Stimulated activated CD8-positive, alpha-beta memory T cell treated with anti-CD3 and anti-CD28 coated beads, Interleukin-12 subunit alpha, Interleukin-12 subunit beta, amount 100 ng/mL, for 4 hours (primary cell): ENCODE results near the gene FOXF2.

Source experiments
- DNase-seq: peaks from one replicate; pipeline ENCODE4 v3.0.0-alpha.2; 2020; ENCODE audit warnings: low read depth

The FOXF2 gene

DNA sequence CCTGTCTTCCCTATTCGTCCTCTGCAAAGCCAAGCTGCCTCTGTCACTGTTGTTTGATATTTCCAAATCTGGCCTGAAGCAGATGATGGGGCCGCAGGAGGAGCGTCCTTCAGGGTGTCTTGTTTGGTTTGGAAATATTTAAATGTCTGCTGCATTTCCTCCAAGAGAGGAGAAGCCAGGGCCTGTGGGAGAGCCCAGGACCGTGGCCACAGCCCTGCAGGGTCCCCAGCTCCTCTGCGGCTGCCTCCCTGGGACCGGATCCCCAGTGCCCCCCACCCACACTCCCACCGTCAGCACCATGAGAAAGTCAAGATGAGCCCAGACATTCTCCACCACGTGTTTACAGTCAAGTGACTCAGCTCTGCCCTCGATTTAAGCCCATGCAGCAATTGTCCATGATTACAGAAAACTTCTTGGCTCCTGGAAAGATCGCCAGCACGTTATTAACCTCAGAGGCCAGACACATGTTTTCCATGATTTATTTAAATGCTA lies 18.2 kb downstream of the FOXF2 start:
- DNase-seq: no peak

GRCh38 chr6:1409774-1410465 lies 20.5 kb downstream of the FOXF2 start:
- DNase-seq: no peak

DNA sequence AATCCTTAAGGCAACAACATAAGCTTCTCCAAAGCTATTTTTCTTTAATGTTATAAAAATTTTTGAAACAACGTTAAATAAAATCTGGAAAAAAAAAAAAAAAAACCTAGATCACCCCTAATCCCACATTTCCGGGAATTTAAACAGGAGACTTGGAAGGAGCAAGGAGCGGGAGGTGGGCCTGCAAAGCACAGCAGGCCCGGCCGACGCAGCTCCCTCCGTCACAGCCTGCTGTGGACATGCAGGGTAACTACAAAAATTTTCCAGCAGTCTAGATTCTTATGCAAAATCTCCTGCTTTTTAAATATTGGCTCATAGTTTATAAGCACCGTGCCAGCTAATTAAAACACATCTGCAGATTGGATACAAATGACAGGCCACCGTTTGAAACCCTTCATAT lies 23.5 kb downstream of the FOXF2 start:
- no peak for DNase-seq

DNA sequence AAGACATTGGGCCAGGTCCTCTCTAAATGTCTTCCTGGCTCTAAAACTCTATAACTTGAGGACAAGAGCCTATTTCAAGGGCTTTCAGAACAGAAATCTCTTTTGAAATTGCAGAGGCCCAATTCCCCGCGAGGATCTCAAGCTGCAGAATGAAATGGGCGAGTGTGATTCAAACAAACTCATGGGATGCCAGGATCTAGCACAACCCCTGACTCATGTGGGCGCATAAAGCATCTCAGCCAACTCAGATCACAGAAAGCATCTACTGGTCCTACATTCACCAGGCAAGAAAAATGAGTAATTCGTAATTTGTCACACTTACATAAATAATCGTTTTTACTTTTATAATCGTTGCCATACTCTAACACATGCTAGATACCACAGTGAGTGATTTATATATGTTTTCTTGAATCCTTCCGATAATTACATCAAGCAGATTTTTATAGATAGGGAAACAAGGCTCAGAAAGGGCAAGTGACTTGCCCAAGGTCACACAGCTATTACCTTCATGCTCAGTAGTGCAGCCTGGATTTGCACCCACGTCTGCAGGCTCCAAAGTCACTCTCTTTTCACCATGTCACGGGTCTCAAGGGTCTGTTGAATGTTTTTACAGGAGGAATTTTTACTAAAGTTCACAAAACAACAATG lies 26.2 kb downstream of the FOXF2 start:
- DNase-seq: no peak

- no peak for DNase-seq
Observed at GRCh38 chr6:1416191-1416760, 26.9 kb downstream of the FOXF2 start.

GRCh38 chr6:1416820-1417219 lies 27.4 kb downstream of the FOXF2 start:
- DNase-seq: no peak

GRCh38 chr6:1417718-1418117 lies 28.3 kb downstream of the FOXF2 start:
- no peak for DNase-seq

- DNase-seq: no peak
Observed at GRCh38 chr6:1418471-1419191, 29.3 kb downstream of the FOXF2 start.

- no peak for DNase-seq
Observed at GRCh38 chr6:1420382-1420781, 31.0 kb downstream of the FOXF2 start.

- no peak for DNase-seq
Observed at GRCh38 chr6:1422290-1422689, 32.9 kb downstream of the FOXF2 start.

- no peak for DNase-seq
Observed at GRCh38 chr6:1423578-1423977, 34.2 kb downstream of the FOXF2 start.

DNA sequence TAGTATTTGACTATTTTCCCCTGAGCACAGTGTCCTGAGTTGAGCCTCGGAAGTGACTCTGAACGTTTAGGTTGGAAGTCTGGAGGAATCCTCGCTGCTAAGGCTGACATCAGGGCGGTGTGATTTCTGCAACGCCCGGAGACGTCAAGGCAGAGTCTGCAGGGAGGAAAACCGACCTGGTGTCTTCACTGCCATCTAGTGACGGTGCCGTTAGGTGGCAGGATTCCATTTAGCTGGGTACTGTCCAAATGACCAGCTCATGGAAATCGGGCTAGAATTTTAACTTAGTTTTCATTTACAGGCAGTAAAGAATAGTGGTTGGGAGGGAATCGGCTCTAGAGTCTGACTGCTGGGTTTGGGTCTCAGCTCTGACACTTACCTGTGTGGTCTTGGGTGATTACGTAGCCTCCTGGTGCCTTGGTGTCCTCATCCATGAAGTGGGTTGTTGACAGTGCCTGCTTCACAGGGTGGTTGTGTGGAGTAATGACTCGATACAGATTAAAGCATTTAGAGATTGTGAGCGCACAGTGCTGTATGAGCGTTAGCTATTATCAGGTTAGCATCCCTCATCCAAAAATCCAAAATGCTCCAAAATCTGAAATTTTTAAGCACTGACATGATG lies 35.0 kb downstream of the FOXF2 start:
- DNase-seq: no peak

- DNase-seq: no peak
Observed at GRCh38 chr6:1426416-1426815, 37.0 kb downstream of the FOXF2 start.

GRCh38 chr6:1435806-1436205 lies 46.4 kb downstream of the FOXF2 start:
- no peak for DNase-seq

DNA sequence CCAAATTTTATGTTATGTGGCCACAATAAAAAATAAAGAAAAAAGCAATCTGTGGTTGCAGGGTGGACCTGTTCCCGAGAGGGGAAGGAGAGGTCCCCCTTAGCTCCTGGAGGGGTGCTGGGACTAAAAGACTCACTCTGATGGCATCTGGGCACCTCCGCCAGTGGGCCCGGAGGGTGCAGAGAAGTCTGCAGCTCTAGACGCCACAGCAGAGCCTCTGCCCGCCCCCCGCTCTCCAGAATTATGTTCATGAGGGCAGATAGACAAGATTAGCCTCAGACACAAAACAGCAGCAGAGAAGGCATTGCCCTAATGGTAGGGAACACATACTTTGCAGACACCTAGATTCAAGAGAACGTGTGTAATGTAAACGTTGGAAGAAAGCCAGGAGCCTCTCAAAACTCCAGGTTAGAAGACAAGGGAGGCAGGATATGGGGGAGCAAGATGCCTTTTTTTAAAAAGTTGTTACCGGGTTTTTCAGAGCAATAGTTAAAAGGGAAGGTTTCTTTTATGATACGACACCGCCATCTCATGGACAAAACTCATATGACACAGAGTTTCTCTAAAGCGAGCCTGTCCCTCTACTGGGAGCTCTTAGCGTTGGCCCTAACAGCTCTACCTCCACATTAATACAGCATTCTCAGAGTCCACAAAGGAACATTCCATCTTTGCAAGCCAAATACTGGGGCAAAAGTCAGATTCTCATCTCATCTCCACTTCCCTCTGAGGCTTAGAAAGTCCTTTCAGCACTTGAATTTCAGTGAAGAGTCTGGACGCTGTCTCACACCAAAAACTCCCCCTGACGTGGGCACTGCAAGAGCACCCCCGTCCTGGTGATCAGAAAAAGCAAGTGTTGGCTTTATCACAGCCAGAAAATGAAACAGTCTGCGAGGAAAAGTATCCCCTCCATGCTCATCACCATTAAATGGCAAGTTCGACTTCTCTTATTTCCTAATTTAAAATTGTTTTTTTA lies 47.2 kb downstream of the FOXF2 start:
- DNase-seq: no peak

- DNase-seq: no peak
Observed at GRCh38 chr6:1437553-1438406, 48.4 kb downstream of the FOXF2 start.

GRCh38 chr6:1438471-1438881 lies 49.1 kb downstream of the FOXF2 start:
- no peak for DNase-seq

DNA sequence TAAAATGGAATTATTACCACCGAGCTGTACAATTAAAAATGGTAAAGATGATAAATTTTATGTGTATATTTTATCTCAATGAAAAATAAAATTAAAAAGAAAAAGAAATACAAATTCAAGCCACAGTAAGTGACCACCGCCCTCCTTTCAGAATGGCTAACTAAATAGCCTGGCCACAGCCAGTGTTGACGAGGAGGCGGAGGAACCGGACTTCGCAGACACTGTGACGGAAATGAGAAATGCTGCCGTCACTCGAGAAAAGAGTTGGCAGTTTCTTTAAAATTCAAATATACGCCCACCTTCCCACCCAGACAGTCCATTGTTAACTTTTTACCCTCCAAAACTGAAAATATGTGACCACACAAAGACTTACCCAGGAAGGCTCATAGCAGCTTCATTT lies 50.0 kb downstream of the FOXF2 start:
- DNase-seq: no peak

- no peak for DNase-seq
Observed at GRCh38 chr6:1442929-1443328, 53.6 kb downstream of the FOXF2 start.
